Measurements from ENCODE around the gene INPP5J. TPM values are rescaled to one million over a fixed set of nuclear protein-coding genes. Genes with fewer than 3 reads are reported as not detected.
A peak's percentile ranks its signal among the peaks of the same experiment; 100 is the strongest.

Gene INPP5J
- total and polyA plus RNA-seq, 10 donors: 0.14 to 0.87 (median 0.43) TPM; not detected in 2

DNA sequence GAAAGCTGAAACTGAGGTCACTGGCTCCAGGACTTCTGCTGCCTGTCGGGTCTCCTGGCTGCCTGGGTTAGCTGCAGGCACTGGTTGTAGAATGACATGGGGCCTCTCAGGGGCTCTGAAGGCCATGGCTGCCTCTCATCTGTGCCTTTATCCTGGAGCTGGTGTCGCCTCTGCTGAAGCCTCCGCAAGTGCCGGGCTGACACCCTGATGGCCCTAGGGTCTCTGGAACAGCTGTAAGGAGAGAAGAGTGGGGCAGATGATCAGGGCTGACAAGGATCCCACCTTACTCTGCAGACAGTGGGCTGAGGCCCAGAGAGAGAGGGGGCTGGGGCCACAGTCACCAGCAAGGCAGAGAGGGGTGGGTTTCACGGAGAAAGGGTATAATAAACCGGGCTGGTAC, 12.9 kb downstream of the INPP5J start:
- no peaks in the 10 kb centered on the region for H3K9me3 ChIP-seq
- peak; percentile 51 for DNase-seq
- H3K27me3 ChIP-seq (replicated peaks in 1 of 7): peaks cover 0 to 31% (median 0%) of the 10 kb centered on the region in 7 donors
- no peak overlapping the region for H3K27ac ChIP-seq
- no peaks in the 10 kb centered on the region for H3K36me3 ChIP-seq
- WGBS, 5 donors: 88 to 95% (median 91%) methylated on average over 5 to 6 of the region's 6 CpGs
- intact Hi-C loops (cut with DNase I; ENCODE audit: low total_unique reads): no loop called here
- no peak for TF ChIP-seq POLR2AphosphoS5 (IDR thresholded peaks at IDR 0.05)
- TF ChIP-seq, protein P1, sequence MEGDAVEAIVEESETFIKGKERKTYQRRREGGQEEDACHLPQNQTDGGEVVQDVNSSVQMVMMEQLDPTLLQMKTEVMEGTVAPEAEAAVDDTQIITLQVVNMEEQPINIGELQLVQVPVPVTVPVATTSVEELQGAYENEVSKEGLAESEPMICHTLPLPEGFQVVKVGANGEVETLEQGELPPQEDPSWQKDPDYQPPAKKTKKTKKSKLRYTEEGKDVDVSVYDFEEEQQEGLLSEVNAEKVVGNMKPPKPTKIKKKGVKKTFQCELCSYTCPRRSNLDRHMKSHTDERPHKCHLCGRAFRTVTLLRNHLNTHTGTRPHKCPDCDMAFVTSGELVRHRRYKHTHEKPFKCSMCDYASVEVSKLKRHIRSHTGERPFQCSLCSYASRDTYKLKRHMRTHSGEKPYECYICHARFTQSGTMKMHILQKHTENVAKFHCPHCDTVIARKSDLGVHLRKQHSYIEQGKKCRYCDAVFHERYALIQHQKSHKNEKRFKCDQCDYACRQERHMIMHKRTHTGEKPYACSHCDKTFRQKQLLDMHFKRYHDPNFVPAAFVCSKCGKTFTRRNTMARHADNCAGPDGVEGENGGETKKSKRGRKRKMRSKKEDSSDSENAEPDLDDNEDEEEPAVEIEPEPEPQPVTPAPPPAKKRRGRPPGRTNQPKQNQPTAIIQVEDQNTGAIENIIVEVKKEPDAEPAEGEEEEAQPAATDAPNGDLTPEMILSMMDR (IDR thresholded peaks at IDR 0.05 in 8 of 11, conservative IDR thresholded peaks at IDR 0.05 in 3 of 11): no peak
- no peak for TF ChIP-seq POLR2A (IDR thresholded peaks at IDR 0.05)
- no peak overlapping the region for H3K4me3 ChIP-seq
- H3K4me1 ChIP-seq: no peaks in the 10 kb centered on the region

DNA sequence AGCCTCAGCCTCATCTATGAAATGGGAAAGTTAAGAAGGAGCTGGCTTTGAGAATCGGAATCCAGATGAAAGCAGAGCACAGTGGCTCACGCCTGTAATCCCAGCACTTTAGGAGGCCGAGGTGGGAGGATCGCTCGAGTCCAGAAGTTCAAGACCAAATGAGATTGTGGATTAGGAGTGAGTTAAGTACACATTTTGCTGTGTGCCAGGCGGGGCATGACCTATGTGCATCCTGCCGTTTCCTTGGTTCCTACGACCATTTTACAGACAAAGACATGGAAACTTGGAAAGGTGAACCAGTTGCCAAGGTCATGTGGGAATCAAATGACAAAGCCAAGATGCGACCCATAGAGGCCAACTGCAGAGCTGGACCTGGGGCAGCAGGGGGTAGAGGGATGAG, 13.4 kb downstream of the INPP5J start:
- H3K27me3 ChIP-seq (replicated peaks in 1 of 7): peaks cover 0 to 31% (median 0%) of the 10 kb centered on the region in 7 donors
- no peak overlapping the region for H3K27ac ChIP-seq
- TF ChIP-seq, protein P1 (IDR thresholded peaks at IDR 0.05 in 8 of 11, conservative IDR thresholded peaks at IDR 0.05 in 3 of 11): no peak
- TF ChIP-seq POLR2A (IDR thresholded peaks at IDR 0.05) (no peak), POLR2AphosphoS5 (IDR thresholded peaks at IDR 0.05) (no peak)
- H3K4me1 ChIP-seq: no peaks in the 10 kb centered on the region
- peak; percentile 33 for DNase-seq
- H3K36me3 ChIP-seq: no peaks in the 10 kb centered on the region
- 86 to 91% (median 87%) methylated on average over 9 of the region's 9 CpGs for WGBS, 5 donors
- no peak overlapping the region for H3K4me3 ChIP-seq
- no peaks in the 10 kb centered on the region for H3K9me3 ChIP-seq
- intact Hi-C loops (cut with DNase I; ENCODE audit: low total_unique reads): no loop called here

DNA sequence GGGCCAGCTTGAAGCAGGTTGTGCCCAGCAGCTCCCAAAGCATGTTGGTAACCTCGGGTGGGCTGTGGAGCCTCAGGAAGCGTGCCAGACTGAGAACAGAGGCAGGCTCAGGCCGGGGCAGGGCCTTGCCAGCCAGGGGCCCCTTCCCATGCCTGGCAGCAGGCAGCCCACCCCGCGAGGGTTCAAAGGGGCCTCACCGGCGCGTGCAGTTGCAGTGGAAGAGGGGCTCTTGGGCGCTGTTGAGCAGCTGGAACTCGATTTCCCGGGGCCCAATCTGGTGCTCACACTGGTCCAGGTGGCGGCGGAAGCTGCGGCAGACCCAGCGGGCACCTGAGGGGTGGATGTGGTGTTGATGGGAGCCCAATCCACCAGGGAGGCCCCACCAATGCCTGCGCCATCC, 13.9 kb downstream of the INPP5J start:
- 86 to 96% (median 95%) methylated on average over 4 to 16 of the region's 16 CpGs for WGBS, 5 donors
- DNase-seq: peak; percentile 33

DNA sequence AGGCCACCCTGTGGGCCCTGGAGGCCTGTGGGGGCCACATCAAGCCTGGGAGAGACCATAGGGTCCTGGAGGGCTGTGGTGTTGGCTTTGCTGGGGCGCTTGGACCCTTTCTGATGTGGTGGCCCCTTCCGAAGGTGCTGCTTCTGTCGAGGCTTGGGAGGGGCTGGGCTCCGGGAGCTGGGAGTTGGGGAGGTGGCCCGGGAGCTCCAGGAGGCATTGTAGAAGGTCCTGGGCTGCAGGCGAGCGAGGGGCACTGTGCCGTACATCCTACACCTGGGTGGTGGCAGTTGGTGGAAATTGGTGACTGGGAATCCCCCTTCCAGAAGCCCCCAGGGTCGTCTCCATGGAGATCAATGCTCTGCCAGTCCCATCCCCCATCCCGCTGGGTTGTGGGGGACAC, 15.0 kb downstream of the INPP5J start:
- Histone ChIP-seq H3K9me3 (no peaks in the 10 kb centered on the region), H3K4me3 (no peak overlapping the region), H3K27ac (no peak overlapping the region), H3K27me3 (replicated peaks in 1 of 7) (peaks cover 0 to 31% (median 0%) of the 10 kb centered on the region in 7 donors), H3K4me1 (no peaks in the 10 kb centered on the region), H3K36me3 (no peaks in the 10 kb centered on the region)
- intact Hi-C loops (cut with DNase I; ENCODE audit: low total_unique reads): no loop called here
- WGBS, 5 donors: 63 to 85% (median 75%) methylated on average over 7 to 10 of the region's 10 CpGs
- DNase-seq: no peak
- no peak for TF ChIP-seq POLR2A (IDR thresholded peaks at IDR 0.05)
- no peak for TF ChIP-seq POLR2AphosphoS5 (IDR thresholded peaks at IDR 0.05)
- TF ChIP-seq, protein P1 (IDR thresholded peaks at IDR 0.05 in 8 of 11, conservative IDR thresholded peaks at IDR 0.05 in 3 of 11): no peak

More for the DNA sequence above, 13.9 kb downstream of the INPP5J start:
- H3K36me3 ChIP-seq: no peaks in the 10 kb centered on the region
- H3K9me3 ChIP-seq: no peaks in the 10 kb centered on the region
- peaks cover 0 to 31% (median 0%) of the 10 kb centered on the region in 7 donors for H3K27me3 ChIP-seq (replicated peaks in 1 of 7)
- H3K4me1 ChIP-seq: no peaks in the 10 kb centered on the region
- H3K27ac ChIP-seq: no peak overlapping the region
- no peak for TF ChIP-seq POLR2A (IDR thresholded peaks at IDR 0.05)
- intact Hi-C loops (cut with DNase I; ENCODE audit: low total_unique reads): no loop called here
- no peak overlapping the region for H3K4me3 ChIP-seq

DNA sequence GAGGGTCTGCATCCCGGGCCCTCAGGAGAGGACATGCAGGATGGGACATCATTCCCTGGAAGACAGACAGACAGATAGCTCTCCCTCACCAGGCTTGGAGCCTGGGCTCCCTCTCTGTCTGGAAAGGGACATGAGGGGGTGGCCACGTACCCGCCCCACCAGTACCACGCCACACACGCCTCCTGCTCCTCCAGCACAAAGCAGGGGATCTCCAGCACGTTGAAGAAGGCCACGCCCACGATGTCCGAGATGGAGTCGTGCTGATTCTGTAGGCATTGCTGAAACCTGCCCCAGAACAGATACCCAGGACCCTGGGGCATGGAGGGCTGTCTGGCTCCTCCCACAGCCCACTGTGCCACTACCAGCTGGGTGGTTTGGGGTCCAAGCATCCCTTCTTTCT, 15.4 kb downstream of the INPP5J start:
- Histone ChIP-seq H3K36me3 (no peaks in the 10 kb centered on the region), H3K27ac (no peak overlapping the region), H3K4me1 (no peaks in the 10 kb centered on the region), H3K9me3 (no peaks in the 10 kb centered on the region), H3K27me3 (replicated peaks in 1 of 7) (peaks cover 0 to 31% (median 0%) of the 10 kb centered on the region in 7 donors), H3K4me3 (no peak overlapping the region)
- TF ChIP-seq POLR2A (IDR thresholded peaks at IDR 0.05): no peak
- TF ChIP-seq POLR2AphosphoS5 (IDR thresholded peaks at IDR 0.05): no peak
- TF ChIP-seq, protein P1 (IDR thresholded peaks at IDR 0.05 in 8 of 11, conservative IDR thresholded peaks at IDR 0.05 in 3 of 11): no peak
- 74 to 91% (median 81%) methylated on average over 10 of the region's 10 CpGs for WGBS, 5 donors
- no peak for DNase-seq
- intact Hi-C loops (cut with DNase I; ENCODE audit: low total_unique reads): no loop called here

All from spleen (tissue), 11 donors.